ENCODE results near the gene RIPOR1.
A peak's percentile ranks its signal among the peaks of the same experiment; 100 is the strongest.

The RIPOR1 gene

GRCh38 chr16:67539271-67539670 lies 10.6 kb downstream of the RIPOR1 start:
- DNase-seq: no peak

GRCh38 chr16:67539691-67540635 lies 11.3 kb downstream of the RIPOR1 start:
- no peak for DNase-seq

- no peak for DNase-seq
These were observed 12.1 kb downstream of the RIPOR1 start for GRCh38 chr16:67540756-67541155.

- DNase-seq: no peak
These were observed 13.0 kb downstream of the RIPOR1 start for GRCh38 chr16:67541391-67542263.

- peak; percentile 81 for DNase-seq
These were observed 13.8 kb downstream of the RIPOR1 start for GRCh38 chr16:67542464-67542863.

- DNase-seq: no peak
These were observed 14.4 kb downstream of the RIPOR1 start for GRCh38 chr16:67543036-67543435.

GRCh38 chr16:67543582-67543981 lies 15.0 kb downstream of the RIPOR1 start:
- DNase-seq: no peak

- DNase-seq: no peak
These were observed 15.8 kb downstream of the RIPOR1 start for GRCh38 chr16:67544329-67544841.

GRCh38 chr16:67544844-67545664 lies 16.4 kb downstream of the RIPOR1 start:
- no peak for DNase-seq

GRCh38 chr16:67545665-67546024 lies 17.0 kb downstream of the RIPOR1 start:
- no peak for DNase-seq

GRCh38 chr16:67546091-67546501 lies 17.5 kb downstream of the RIPOR1 start:
- DNase-seq: no peak

- peak; percentile 77 for DNase-seq
These were observed 18.3 kb downstream of the RIPOR1 start for GRCh38 chr16:67546761-67547422.

GRCh38 chr16:67547423-67548264 lies 19.0 kb downstream of the RIPOR1 start:
- peak; percentile 49 for DNase-seq

- no peak for DNase-seq
These were observed 19.9 kb downstream of the RIPOR1 start for GRCh38 chr16:67548265-67549126.

GRCh38 chr16:67549240-67549639 lies 20.6 kb downstream of the RIPOR1 start:
- DNase-seq: no peak

- DNase-seq: no peak
These were observed 21.3 kb downstream of the RIPOR1 start for GRCh38 chr16:67549936-67550335.

- no peak for DNase-seq
These were observed 22.5 kb downstream of the RIPOR1 start for GRCh38 chr16:67551091-67551490.

- no peak for DNase-seq
These were observed 23.3 kb downstream of the RIPOR1 start for GRCh38 chr16:67551972-67552371.

- DNase-seq: no peak
These were observed 23.8 kb downstream of the RIPOR1 start for GRCh38 chr16:67552476-67552875.

- peak; percentile 84 for DNase-seq
These were observed 27.2 kb downstream of the RIPOR1 start for GRCh38 chr16:67555795-67556212.
